ENCODE data around the gene STK25.

DNA sequence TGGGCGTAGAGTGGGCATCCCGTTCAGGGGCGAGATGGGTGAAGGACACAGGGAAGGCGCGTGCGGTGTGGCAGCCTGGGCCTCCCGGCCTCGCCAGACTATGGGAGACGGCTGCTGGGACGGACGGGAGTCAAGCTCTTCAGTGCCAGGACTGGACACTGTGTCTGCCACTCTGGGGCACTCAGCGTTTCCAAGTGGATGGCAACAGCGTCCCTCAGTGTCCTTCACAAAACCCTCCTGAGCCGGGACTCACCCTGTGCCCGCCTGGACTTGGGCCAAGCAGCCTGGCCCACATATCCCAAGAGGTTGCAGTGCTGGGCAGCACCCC lies 33.9 kb upstream of the STK25 start:
- TF ChIP-seq, protein P1, sequence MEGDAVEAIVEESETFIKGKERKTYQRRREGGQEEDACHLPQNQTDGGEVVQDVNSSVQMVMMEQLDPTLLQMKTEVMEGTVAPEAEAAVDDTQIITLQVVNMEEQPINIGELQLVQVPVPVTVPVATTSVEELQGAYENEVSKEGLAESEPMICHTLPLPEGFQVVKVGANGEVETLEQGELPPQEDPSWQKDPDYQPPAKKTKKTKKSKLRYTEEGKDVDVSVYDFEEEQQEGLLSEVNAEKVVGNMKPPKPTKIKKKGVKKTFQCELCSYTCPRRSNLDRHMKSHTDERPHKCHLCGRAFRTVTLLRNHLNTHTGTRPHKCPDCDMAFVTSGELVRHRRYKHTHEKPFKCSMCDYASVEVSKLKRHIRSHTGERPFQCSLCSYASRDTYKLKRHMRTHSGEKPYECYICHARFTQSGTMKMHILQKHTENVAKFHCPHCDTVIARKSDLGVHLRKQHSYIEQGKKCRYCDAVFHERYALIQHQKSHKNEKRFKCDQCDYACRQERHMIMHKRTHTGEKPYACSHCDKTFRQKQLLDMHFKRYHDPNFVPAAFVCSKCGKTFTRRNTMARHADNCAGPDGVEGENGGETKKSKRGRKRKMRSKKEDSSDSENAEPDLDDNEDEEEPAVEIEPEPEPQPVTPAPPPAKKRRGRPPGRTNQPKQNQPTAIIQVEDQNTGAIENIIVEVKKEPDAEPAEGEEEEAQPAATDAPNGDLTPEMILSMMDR (IDR thresholded peaks at IDR 0.05; ENCODE audit: extremely low read depth in 1 of 2, insufficient read depth in 1 of 2, low read depth in 1 of 2, low read length in 2 of 2) = no peak
- TF ChIP-seq POLR2A (IDR thresholded peaks at IDR 0.05; ENCODE audit: low read depth, low read length) (no peak), EZH2 (IDR thresholded peaks at IDR 0.05; ENCODE audit: borderline replicate concordance, low read depth, low read length, severe bottlenecking) (no peak), POLR2AphosphoS5 (IDR thresholded peaks at IDR 0.05; ENCODE audit: insufficient read depth, low read depth, low read length) (no peak), FOS (IDR thresholded peaks at IDR 0.05; ENCODE audit: borderline replicate concordance, insufficient read depth, low read length) (no peak)
